Endothelial cell of umbilical vein (primary cell): ENCODE results near the gene LPAR3. TPM values are rescaled to one million over a fixed set of nuclear protein-coding genes. Genes with fewer than 3 reads are reported as not detected.

ENCODE experiments used
- BruUV-seq: library from RNA; stranded (reverse); fragments of 400-500 nt; replicated peaks from 2 replicates; lab custom pipeline; 2021; lab: Mats Ljungman, UMichigan
- CTCF ChIA-PET: fragments of 300-600, 350-600 bp; sonication (Branson Sonifier 250); formaldehyde crosslinking; loops from one replicate; lab custom pipeline; 2021; ENCODE audit warnings: antibody characterized with exemption, inconsistent platforms; lab: Charles Lee
- POLR2A ChIA-PET: fragments of 300-600, 350-600 bp; sonication (Branson Sonifier 250); formaldehyde crosslinking; loops from one replicate; lab custom pipeline; 2021; ENCODE audit warnings: antibody characterized with exemption, inconsistent platforms; lab: Charles Lee
- DNase-seq: peaks from one replicate; pipeline ENCODE4 v3.0.0-alpha.2; 2011; ENCODE audit warnings: low read depth, low spot score
- FAIRE-seq: peaks from 2 replicates; lab custom pipeline; 2011; peaks lifted over from hg19 to GRCh38; lab: Jason Lieb, UNC
- H2AFZ ChIP-seq: 2 replicates; pipeline ENCODE4 v1.6.0; 2012; ENCODE audit warnings: low read depth, low read length, control low read depth, inconsistent platforms
- H3K27ac ChIP-seq: 2 replicates; pipeline ENCODE4 v1.5.1; 2011; ENCODE audit warnings: low read depth, mild to moderate bottlenecking, control low read depth, low read length, moderate library complexity; ENCODE audit not compliant: insufficient read depth
- H3K27me3 ChIP-seq, 2 experiments: 2 replicates each; pipeline versions ENCODE4 v1.6.0 to v1.6.1; 2011; ENCODE audit warnings: low read length in 2 of 2, mixed read lengths in 1 of 2; ENCODE audit not compliant: control insufficient read depth in 2 of 2, insufficient read depth in 2 of 2
- H3K36me3 ChIP-seq, 2 experiments: 2 replicates in 1 of 2; 3 replicates in 1 of 2; pipeline ENCODE4 v1.5.1; 2011; ENCODE audit warnings: low read length in 2 of 2, mild to moderate bottlenecking in 1 of 2, moderate library complexity in 1 of 2; ENCODE audit not compliant: control insufficient read depth in 2 of 2, insufficient read depth in 2 of 2; ENCODE audit errors: extremely low read depth in 1 of 2
- H3K4me1 ChIP-seq: 3 replicates; pipeline ENCODE4 v1.5.1; 2011; ENCODE audit warnings: mild to moderate bottlenecking, low read length; ENCODE audit not compliant: control insufficient read depth, insufficient read depth; ENCODE audit errors: extremely low read depth
- H3K4me2 ChIP-seq: 2 replicates; pipeline ENCODE4 v1.6.1; 2011; ENCODE audit warnings: low read length, control low read depth, mixed read lengths; ENCODE audit not compliant: insufficient read depth
- H3K4me3 ChIP-seq, 3 experiments: fragments of 200-600 bp in 1 of 3; sonication (generic), shearing (Covaris generic) in 1 of 3; replicated peaks in 1 of 3; 2 replicates each; pipeline ENCODE4 v1.5.1; 2011 to 2016; ENCODE audit warnings: control low read depth in 3 of 3, low read length in 3 of 3, mild to moderate bottlenecking in 2 of 3, inconsistent platforms in 1 of 3, low read depth in 1 of 3, moderate library complexity in 1 of 3; ENCODE audit not compliant: insufficient read depth in 1 of 3
- H3K79me2 ChIP-seq: 2 replicates; pipeline ENCODE4 v1.6.0; 2012; ENCODE audit warnings: low read length, inconsistent platforms; ENCODE audit not compliant: control insufficient read depth, insufficient read depth
- H3K9ac ChIP-seq: replicated peaks from 2 replicates; pipeline ENCODE3; 2011; ENCODE audit warnings: low read length, control low read depth; ENCODE audit not compliant: insufficient read depth; ENCODE audit errors: extremely low read depth
- H3K9me1 ChIP-seq: replicated peaks from 3 replicates; pipeline ENCODE4 v1.6.0; 2011; ENCODE audit warnings: mild to moderate bottlenecking, low read length; ENCODE audit not compliant: control insufficient read depth, insufficient read depth; ENCODE audit errors: extremely low read depth
- H3K9me3 ChIP-seq: replicated peaks from 2 replicates; pipeline ENCODE4 v1.5.1; 2012; ENCODE audit warnings: low read length, inconsistent platforms; ENCODE audit not compliant: control insufficient read depth, insufficient read depth
- H4K20me1 ChIP-seq: replicated peaks from 2 replicates; pipeline ENCODE3; 2011; ENCODE audit warnings: mild to moderate bottlenecking, low read length; ENCODE audit not compliant: control insufficient read depth, insufficient read depth; ENCODE audit errors: extremely low read depth
- CTCF ChIP-seq, 2 donors: IDR thresholded peaks; 1 replicate in 1 of 2; 2 replicates in 1 of 2; pipeline ENCODE4 v1.5.1; 2011; ENCODE audit warnings: low read length in 2 of 2, mild to moderate bottlenecking in 2 of 2, moderate library complexity in 2 of 2, control low read depth in 1 of 2, inconsistent platforms in 1 of 2, low read depth in 1 of 2; ENCODE audit not compliant: insufficient read depth in 1 of 2; ENCODE audit errors: extremely low read depth in 1 of 2
- EZH2 ChIP-seq: IDR thresholded peaks from 2 replicates; pipeline ENCODE4 v1.6.1; 2012; ENCODE audit warnings: borderline replicate concordance, low read depth, mild to moderate bottlenecking, moderate library complexity, low read length, inconsistent platforms; ENCODE audit not compliant: severe bottlenecking
- FOS ChIP-seq: IDR thresholded peaks from 2 replicates; pipeline ENCODE4 v1.6.1; 2011; ENCODE audit warnings: mild to moderate bottlenecking, low read length, moderate library complexity, borderline replicate concordance; ENCODE audit not compliant: insufficient read depth
- GATA2 ChIP-seq: IDR thresholded peaks from 2 replicates; pipeline ENCODE4 v1.7.0; 2011; ENCODE audit warnings: low read depth, mild to moderate bottlenecking, moderate library complexity, mixed read lengths, low read length; ENCODE audit not compliant: insufficient read length, insufficient read depth
- JUN ChIP-seq: IDR thresholded peaks from 2 replicates; pipeline ENCODE4 v1.6.1; 2011; ENCODE audit warnings: borderline replicate concordance, low read depth; ENCODE audit not compliant: insufficient read length, insufficient read depth
- MAX ChIP-seq: IDR thresholded peaks from 2 replicates; pipeline ENCODE4 v1.6.1; 2011; ENCODE audit not compliant: insufficient read depth, insufficient read length
- MYC ChIP-seq: IDR thresholded peaks from one replicate; pipeline ENCODE4 v1.6.1; 2011; ENCODE audit warnings: mild to moderate bottlenecking, low read depth, low read length
- POLR2A ChIP-seq: IDR thresholded peaks from 2 replicates; pipeline ENCODE4 v1.6.1; 2012; ENCODE audit warnings: low read depth, mild to moderate bottlenecking, control low read depth, low read length
- POLR2AphosphoS5 ChIP-seq: IDR thresholded peaks from 2 replicates; pipeline ENCODE4 v1.6.1; 2012; ENCODE audit warnings: low read depth, mild to moderate bottlenecking, control low read depth, low read length, moderate library complexity; ENCODE audit not compliant: insufficient read depth
- dilution Hi-C: fragments of 300-500 bp; cut with MboI; formaldehyde crosslinking; loops from one replicate; pipeline ENCODE4 v1.15.0; 2019; ENCODE audit warnings: low sequenced_read_pairs; ENCODE audit not compliant: extremely low pct_ligation_motif_present
- intact Hi-C: fragments of 100-400 bp; cut with micrococcal nuclease; formaldehyde crosslinking; loops from one replicate; pipeline ENCODE4 v1.10.0; 2022
- polyA plus RNA-seq, 4 experiments: library from polyadenylated mRNA; depleted of rRNA in 3 of 4; stranded (reverse) in 3 of 4; unstranded in 1 of 4; fragments of >200 nt; gene quantifications; 2 replicates each; pipeline versions ENCODE4 v1.2.1 to v1.2.3, GENCODE V29; 2011 to 2012; ENCODE audit warnings: missing spikeins in 1 of 4
- total RNA-seq: library from RNA; stranded (reverse); gene quantifications from 2 replicates; pipeline ENCODE4 v1.2.3, GENCODE V29; 2021

LPAR3 gene
- total and polyA plus RNA-seq, 2 donors (not counting 3 experiments of a cell fraction or from before 2014, with no cell fraction given) = not detected

GRCh38 chr1:84857906-84858305, 35.1 kb downstream of the LPAR3 start:
- Histone ChIP-seq H3K36me3 (no peaks in the 10 kb centered on the region), H3K9me3 (no peaks in the 10 kb centered on the region), H3K9me1 (no peaks in the 10 kb centered on the region), H3K27ac (no peak overlapping the region), H3K9ac (no peak overlapping the region), H3K4me1 (peaks cover 20% of the 10 kb centered on the region), H3K4me2 (no peak overlapping the region), H3K79me2 (no peaks in the 10 kb centered on the region), H3K27me3 (peaks cover 4 to 8% of the 10 kb centered on the region in 2 experiments), H4K20me1 (no peaks in the 10 kb centered on the region), H3K4me3 (no peak overlapping the region), H2AFZ (no peak overlapping the region)
- ChIA-PET POLR2A (no interaction called here), CTCF (no interaction called here)
- no peak for FAIRE-seq
- intact Hi-C loops = no loop called here
- DNase-seq = no peak
- dilution Hi-C loops = no loop called here
- BruUV-seq = no TSS peak
- TF ChIP-seq JUN (no peak), MYC (no peak), MAX (no peak), FOS (no peak), EZH2 (no peak)

GRCh38 chr1:84856726-84857270, 36.2 kb downstream of the LPAR3 start:
- H3K27ac ChIP-seq = no peak overlapping the region
- BruUV-seq = no TSS peak
- no peak overlapping the region for H3K4me2 ChIP-seq
- no peaks in the 10 kb centered on the region for H3K9me1 ChIP-seq
- peaks cover 3 to 4% of the 10 kb centered on the region in 2 experiments for H3K27me3 ChIP-seq
- H3K79me2 ChIP-seq = no peaks in the 10 kb centered on the region
- DNase-seq (no peak), FAIRE-seq (no peak)
- intact Hi-C loops (no loop called here), dilution Hi-C loops (no loop called here)
- no peaks in the 10 kb centered on the region for H4K20me1 ChIP-seq
- TF ChIP-seq MAX (no peak), JUN (no peak), GATA2 (no peak), FOS (no peak), CTCF (IDR thresholded peaks at IDR 0.05; ENCODE audit: extremely low read depth in 1 of 2, insufficient read depth in 1 of 2, low read depth in 1 of 2, low read length in 2 of 2) (no peak), MYC (no peak), POLR2AphosphoS5 (no peak), EZH2 (no peak), POLR2A (no peak)
- H3K9ac ChIP-seq = no peak overlapping the region
- no peaks in the 10 kb centered on the region for H3K36me3 ChIP-seq
- CTCF ChIA-PET = interaction anchor here (1.2 kb wide), 1 partner anchor 10 kb away, joined by 4 read pairs; no protein-coding TSS in a partner anchor
- POLR2A ChIA-PET = no interaction called here
- no peak overlapping the region for H2AFZ ChIP-seq
- no peaks in the 10 kb centered on the region for H3K9me3 ChIP-seq
- H3K4me1 ChIP-seq = peaks cover 20% of the 10 kb centered on the region
- H3K4me3 ChIP-seq = no peak overlapping the region
